EH (cell line): Measurements from ENCODE around the gene PIPOX.

ENCODE experiments used
- DNase-seq: peaks from one replicate; pipeline ENCODE4 v3.0.0-alpha.2; 2015; ENCODE audit warnings: low read depth

Gene PIPOX, protein sequence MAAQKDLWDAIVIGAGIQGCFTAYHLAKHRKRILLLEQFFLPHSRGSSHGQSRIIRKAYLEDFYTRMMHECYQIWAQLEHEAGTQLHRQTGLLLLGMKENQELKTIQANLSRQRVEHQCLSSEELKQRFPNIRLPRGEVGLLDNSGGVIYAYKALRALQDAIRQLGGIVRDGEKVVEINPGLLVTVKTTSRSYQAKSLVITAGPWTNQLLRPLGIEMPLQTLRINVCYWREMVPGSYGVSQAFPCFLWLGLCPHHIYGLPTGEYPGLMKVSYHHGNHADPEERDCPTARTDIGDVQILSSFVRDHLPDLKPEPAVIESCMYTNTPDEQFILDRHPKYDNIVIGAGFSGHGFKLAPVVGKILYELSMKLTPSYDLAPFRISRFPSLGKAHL

DNA sequence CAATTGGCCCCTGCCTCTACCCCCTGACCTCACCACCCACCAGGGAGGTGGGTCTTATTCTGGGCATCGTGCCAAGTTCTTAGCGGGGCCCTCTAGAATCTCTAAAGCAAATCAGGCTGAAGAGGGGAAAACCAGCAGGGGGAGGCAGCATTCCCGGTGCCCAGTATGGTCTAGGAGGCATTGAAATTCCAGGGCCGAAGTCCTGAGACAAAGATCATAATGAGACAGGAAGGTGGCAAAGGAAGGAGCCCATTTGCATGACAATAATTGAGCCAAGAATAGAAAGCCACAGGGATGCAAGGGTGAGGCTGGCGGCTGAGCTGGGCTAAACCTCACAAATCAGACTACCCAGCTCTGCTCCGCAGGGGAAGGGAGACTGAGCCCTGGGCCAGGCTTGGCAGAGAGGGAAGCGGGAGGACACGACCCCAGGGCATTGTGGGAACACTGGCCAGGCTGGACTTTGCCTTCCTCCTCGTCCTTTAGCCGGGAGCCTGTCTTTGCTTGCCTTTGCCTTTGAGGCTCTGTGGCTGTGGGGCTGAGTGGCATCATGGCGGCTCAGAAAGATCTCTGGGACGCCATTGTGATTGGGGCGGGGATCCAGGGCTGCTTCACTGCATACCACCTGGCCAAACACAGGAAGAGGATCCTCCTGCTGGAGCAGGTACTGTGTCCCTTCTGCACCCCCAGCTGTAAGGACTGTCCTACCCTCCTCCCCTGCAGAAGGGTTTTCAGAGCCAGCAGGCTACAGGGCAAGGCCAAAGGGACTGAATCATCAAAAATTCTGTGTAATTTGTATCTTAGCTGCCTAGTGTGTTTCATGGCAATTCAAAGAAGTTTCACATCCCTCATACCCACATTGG lies at the start of gene PIPOX:
PIPOX (plus strand) TSS at position 463 of the 860 bp plus-strand sequence; CDS start at position 548, 85 bp downstream.
- DNase-seq: peak; percentile 22

DNA sequence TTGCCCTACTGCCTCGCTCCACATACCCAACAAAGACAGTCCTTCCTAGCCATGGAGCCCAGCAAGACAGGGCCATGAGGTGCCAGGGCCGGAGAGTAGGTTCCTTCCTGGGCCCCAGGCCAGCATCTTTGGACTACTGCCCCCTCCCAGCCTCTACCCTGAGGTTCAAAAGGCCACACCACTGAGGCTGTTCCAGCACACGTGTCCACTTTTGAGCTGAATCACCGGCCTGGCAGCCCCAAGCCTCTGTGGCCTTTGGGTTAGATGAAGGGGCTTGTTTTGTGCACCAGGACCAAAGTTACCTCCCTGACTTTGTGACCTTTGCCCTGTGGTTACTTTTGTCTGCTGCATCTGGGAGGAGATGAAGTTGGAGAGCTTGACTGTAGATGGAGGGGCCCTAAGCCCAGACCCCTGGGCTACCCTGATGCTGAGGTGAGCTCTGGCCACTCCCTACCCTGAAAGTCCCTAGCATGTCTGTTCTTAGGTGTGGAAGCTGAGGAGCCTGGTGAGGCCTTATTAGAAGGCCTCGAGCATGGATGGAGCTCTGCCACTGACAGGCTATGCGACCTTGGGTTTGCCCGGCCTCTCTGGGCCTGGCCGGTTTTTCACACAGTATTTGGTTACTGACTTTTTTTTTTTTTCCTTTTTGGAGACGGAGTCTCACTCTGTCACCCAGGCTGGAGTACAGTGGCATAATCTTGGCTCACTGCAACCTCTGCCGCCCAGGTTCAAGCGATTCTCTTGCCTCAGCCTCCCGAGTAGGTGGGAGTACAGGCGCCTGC lies 49.1 kb upstream of the PIPOX start:
- no peak for DNase-seq

DNA sequence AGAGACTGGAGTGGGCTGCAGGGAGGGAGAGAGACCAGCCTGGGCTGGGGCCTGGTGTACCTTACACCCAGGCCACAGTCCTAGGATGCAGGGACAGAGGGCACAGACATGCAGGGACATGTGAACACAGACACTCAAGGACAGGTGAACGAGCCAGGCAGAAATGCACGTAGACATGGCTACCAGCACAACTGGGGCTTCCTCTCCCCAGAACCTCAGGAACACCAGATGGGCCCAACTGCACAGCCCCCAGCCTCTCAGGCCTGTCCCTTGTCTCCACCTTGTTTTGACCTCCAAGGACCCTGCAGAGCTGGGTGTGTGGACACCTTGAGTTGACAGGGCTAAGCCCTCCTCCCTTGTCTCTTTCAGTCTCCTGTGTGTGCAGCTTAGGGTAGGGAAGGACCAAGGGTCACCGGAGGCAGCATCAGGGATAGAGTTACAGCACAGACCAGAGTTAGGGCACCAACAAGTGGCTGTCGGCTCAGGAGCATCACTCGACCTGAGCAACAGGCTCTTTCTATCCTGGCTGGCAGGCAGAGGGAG lies 46.3 kb upstream of the PIPOX start:
- no peak for DNase-seq

DNA sequence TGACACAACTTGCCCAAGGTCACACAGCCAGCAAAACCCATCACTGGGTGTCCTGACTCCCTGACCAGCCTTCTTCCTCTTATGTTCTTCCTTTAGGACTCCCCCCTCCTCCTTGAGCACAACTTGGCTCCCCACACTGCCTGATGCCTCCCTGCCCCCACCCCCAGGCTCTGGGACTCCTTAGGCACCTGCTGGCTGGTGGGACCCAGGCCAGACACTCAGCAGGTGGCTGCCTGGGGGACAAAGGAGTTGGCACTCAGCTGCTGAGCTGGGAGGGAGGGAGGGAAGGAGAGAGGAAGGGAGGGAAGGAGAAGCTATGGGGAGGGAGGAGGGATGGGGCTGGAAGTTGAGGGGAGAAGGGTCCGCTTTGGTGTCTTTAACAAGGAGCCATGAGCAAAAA lies 45.1 kb upstream of the PIPOX start:
- DNase-seq: no peak

DNA sequence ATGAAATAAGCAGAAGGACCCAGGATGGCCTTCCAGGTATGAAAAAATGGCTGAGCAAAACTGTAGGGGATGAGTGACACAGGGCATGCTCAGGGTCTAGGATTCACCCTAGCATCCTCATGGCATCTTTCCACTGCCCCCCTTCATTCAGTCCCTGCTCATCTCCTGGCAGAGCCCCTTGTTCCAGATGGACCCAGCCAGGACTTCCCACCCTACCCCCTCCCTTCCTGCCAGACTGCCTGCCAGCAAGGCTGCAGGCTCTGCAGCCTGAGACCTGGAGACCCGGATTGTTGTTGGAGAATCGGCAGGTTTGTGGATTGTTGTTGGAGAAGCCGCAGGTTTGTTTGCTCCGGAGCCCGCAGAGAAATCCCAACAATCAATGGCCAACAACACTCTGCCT lies 43.7 kb upstream of the PIPOX start:
- DNase-seq: no peak

DNA sequence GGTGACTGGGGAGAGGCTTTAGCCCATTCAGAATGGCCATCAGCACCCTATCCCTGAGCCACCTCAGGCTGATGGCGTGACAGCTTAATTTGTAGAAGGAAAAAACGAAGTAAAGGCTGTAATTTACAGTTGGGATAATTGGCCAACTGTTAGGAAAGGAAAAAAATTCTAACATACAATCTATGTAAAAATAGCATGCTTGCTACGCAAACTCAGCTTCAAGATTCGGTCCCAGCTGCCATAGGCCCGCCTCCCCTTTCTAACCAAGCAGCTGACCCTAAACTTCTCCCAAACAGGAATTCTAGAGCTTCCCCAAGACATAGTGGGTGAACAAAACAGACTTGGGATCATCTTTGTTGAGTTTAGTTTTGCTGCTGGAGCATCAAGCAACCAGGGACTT lies 42.0 kb upstream of the PIPOX start:
- no peak for DNase-seq

DNA sequence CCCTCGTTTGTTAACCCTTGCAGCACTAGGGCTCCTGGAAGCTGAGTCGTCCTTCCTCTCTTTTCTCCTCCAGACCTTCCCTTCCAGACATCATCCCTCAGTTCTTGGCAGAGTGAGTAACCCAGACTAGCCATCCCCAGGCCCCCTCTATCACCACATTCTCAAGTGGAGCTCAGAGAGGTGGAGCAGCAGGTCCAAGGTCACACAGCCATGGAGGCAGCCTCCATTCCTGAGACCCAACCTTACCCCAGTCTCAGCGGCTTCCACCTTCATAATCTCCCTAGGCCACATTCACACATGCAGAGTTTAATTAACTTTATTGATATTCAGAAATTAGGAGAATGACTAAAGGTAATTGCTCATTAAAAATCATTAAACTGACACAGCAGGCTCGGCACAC lies 40.1 kb upstream of the PIPOX start:
- no peak for DNase-seq

DNA sequence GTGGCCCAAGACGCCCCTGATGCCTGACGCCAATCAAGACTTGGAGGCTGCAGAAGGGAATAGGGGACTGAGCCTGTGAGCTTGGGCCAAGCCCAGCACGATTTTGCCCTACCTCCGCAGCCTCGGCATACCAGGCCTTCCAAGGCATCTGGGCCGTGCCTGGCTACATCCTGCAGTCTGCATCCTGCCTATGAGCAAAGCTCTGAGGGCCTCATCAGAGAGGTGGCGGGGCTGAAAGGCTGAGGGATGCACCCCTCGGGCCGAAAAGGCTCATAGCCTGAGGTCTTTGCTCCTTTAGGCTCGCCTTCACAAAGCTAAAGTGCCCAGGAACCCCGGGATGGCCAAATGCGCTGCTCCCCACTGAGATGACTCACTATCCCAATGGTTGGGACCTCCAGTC lies 39.7 kb upstream of the PIPOX start:
- no peak for DNase-seq

DNA sequence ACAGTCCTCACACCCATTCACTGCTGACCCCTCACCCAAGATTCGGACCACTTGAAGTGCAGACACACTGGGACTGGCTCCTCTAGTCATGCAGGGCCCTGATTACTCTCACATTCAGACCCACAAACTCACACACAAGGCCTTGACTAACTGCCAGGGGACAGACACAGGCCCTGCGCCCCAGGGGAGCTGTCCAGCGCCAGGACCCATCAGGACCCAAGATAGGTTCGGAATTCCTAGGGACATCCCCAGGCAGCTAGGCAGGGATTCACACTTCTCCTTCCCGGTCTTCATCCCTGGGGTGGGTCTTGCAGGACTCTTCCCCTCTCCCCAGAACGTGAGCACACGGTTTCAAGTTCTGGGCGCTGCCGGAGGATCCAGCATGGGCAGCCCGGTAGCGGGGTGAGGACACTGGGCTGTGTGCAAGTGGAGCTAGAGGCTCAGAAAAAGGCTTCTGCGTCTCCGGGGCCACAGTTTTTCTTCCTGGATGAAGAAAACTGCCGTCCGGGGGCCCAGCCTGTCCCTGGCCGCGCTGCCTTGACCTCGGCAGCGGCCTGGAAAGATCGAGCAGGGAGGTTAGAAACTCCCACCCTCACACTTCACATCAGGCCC lies 38.8 kb upstream of the PIPOX start:
- peak; percentile 56 for DNase-seq

DNA sequence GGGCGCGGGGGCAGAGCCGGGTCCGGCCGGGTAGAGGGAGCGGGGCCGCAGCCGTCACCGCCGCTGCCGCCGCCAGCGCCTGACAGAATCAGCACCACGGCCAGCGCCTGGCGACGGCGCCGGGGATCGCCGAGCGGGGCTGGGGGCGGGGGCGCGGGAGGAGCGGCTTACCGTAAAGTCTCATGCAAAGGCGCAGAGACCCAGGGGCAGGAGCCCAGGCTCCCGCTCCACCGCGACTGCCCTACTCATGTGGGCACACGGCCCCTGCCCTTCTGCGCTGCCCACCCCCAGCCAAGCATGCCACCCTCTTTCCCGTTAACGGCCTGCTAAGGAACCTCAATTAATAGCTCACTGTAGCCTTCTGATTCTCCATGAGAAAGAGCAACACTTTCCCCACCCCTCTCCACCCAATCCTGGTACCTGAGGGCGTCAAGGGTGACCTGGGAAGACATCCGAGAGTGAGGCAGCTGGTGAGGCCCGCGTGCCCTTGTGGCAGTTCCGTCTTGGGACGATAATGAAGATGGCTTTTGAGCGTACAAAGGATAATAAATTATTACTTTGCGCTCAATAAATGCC lies 36.9 kb upstream of the PIPOX start, which contains the start of gene SEZ6:
SEZ6 (minus strand) TSS at position 98 of the 576 bp plus-strand sequence. CDS start 164 bp downstream, outside the sequence.
- peak; percentile 67 for DNase-seq

DNA sequence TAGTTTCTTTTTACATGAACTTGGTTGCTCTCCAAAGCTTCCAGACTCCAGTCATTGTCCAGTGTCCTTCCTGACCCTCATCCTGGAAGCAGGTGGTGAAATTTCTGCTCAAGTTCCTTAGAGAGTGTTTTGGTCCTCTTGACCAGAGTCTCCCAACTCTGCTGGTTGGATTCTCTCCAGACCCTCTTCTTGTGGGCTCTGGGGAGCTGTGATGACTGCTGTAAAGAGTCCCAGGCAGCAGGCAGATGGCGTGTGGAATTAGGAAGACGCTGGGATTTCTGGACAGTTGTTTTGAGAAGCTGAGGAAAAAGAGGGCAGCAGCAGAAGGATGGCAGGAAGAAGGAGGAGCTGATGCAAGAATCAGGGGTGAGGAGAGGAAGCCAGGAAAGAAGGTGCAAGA lies 35.5 kb upstream of the PIPOX start:
- DNase-seq: no peak

DNA sequence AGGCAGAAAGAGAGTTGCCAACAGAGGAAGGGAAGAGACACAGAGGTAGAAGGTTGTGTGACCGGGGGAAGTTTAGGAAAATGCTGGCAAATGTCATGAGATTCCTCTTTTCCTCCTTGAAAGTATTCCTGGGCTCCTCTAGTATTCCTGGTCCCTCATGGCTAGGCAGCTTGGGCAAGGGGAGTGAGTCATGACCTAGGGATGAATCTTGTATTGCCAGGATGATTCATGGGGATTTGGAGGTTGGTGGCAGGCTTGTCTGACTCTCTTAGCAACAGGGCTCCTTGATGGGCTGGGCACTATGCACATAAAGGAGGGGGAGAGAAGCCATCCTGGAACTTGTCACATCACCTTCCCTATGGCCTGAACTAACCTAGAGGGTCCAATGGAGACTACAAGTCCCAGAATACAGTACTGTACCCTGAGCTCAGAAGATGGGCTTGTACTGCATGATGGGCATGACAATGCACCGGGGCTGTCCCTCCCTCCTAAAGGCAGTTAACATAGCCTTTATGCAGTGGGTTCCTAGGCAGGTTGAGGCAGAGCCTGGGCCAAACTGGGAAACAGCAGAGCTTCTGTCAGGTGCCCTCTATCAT lies 35.0 kb upstream of the PIPOX start:
- DNase-seq: peak; percentile 70

DNA sequence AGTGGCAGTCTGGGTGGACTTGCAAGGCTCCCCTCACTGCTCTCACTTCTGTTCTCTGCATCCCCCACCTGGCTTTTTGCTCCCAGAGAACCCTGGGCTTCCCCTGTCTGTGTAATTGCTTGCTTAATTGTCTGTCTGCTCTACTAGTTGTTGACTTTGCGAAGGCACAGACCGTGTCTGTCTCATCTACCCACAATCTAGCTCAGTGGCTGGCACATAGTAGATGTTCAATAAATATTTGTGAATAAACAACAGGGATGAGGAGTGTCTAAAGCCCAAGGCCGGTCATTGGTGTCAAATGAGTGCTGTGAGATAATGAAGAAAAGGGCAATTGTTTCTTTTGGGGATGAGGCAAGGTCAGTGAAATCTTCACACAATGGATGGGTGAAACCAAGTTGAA lies 34.4 kb upstream of the PIPOX start:
- no peak for DNase-seq

DNA sequence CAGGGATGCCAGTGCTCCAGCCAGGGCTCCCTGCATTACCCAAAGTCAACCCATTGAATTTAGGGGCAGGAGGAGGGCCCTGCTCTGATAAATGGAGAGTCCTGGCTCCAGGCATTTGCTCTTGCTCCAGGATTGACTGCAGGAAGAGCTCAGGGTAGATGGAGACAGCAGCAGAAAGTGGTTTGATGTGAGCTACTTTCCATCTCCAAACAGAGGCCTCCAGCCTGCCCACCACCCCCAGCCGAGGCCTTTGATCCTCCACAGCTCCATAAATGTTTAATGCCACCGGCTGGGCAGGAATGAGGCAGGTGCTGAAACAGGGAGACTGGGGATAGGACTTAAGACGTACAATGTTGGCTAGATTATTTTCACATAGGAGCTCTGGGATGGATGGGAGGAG lies 32.8 kb upstream of the PIPOX start:
- DNase-seq: no peak

DNA sequence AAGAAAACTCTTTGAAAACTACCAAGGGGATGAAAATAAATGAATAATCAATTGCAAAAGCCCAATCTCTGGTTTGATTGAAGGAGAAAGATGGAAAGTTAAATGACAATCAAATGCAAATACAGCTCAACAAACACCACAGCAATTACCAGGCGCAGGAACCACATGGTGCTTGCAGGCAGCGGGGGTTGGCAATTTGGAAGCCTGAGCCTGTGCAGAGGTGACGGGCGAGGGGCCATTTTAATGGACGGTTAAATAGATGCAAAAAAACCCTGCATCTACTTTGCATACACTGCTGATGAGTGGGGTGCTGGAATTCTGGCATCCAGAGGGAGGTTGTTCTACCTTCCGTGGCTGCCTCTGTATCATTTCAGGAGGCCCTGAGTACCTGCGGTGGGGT lies 32.4 kb upstream of the PIPOX start:
- DNase-seq: no peak

DNA sequence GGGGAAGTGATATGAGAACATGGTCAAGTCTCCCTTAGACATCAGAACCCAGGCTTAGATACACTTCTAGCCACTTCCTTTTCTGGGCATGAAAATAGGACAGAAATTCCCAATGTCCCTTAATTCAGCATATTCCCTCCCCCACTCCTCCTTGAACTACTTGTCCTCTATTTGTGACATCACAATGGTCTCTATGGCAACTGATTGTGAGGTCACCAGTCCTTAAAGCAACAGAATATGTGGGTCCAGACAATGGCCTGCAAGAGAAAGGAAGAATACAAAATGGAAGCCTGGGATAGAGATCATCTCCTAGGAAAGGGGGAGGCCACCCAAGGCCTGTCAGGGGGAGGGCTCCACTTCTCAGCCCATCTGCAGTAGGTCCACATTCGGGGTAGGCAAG lies 30.4 kb upstream of the PIPOX start:
- DNase-seq: no peak

DNA sequence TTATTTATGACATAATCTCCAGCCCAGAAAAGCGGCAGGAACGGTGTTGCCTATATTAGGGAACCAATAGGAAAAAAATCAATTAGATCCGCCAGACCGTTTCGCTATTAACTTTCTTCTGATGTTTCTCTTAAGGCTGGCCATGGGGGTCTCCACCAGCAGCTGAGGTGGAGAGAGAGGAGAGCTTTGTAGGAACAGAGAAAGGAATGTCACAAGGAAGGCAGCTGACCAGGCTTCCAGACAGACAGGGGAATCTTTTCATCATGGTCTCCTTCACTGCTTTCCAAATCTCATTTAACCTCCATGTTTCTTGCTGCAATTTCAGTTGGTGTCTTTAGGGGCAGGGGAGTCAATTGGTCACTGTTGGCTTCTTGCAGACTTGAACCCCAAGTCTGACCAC lies 28.2 kb upstream of the PIPOX start:
- DNase-seq: no peak

DNA sequence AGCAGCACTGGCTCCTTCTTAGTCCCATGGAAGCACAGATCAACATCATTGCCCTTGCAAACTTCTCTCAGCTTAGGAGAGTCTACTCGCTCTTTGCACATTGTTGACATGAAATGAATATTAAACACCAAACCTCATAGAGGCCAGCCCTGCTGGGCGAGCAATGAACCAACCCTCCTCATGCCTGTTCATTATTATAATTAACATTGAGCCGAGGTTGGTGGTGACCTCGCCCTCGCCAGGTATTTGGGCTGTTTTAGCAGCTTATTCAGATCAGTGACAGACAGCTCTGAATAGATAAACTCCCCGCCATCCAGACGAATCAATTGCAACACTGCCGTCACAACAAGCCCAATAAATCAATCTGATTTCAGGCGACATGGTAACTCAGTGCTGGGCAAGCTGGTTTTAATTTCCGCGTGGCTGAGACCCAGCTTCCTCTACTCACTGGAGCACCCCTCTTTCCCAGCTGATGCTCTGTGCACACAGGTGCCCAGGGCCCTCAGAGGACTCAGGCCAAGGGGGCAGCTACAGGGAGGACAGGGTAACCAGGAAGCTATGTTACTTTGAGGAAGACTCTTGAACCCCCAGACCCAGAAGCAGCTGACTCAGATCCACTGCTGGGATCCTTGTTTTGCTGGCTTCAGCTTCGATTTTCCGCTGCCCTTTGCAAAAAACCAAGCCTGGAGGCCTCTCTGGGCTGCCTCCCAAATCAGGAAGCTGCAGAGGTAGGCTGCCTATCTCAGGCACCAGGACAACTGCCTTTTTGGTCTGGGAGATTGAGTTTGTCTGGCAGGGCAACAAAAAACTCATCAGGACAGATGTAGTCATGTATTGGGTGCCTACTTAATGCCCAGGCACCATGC lies 26.4 kb upstream of the PIPOX start:
- DNase-seq: no peak

DNA sequence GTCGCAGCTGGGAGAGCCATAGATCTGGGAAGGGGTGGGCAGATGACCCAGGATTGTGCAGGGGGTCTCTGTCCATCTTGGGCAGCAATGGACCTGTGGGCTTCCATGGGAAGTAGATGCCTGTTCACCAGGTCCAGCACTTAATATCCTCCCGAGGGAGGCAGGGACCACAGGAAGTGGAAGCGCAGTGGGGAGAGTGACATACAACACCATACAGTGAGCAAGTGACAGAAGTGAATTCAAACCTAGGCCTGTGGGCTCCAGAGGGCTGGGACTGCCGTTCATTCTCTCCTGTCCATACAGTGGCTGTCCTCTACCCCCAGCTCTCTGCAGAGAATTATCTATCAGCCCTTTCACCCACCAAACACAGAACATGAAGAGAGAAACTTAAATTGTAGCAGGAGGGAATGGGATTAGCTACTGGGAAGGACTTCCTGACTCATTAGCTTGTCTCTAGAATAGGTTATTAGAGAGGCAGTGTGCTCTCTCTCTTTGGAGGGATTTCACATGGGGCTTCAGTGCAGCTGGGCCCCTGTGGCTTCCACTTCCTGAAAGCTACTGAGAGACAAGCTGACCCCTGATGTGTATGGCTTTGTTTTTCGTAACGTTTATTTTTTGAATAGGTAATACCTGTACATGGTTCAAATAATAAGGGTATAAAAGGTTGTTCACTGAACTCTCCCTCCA lies 24.0 kb upstream of the PIPOX start:
- no peak for DNase-seq
